Measurements from ENCODE around the gene TRMT61B. TPM values are rescaled to one million over a fixed set of nuclear protein-coding genes. Genes with fewer than 3 reads are reported as not detected.

Gene TRMT61B
- total RNA-seq, 1 donor from 2014 or later: 17.5 TPM

GRCh38 chr2:28901841-28902240 lies 31.7 kb upstream of the TRMT61B start:
- Mint-ChIP-seq H3K9me3 (ENCODE audit: unreplicated experiment) (no peaks in the 10 kb centered on the region), H3K27ac (ENCODE audit: unreplicated experiment) (no peak overlapping the region), H3K4me3 (ENCODE audit: unreplicated experiment) (no peak overlapping the region), H3K27me3 (ENCODE audit: unreplicated experiment) (no peaks in the 10 kb centered on the region), H3K36me3 (ENCODE audit: unreplicated experiment) (no peaks in the 10 kb centered on the region), H3K4me1 (ENCODE audit: low read depth, unreplicated experiment) (peaks cover 7% of the 10 kb centered on the region)
- TF ChIP-seq, protein P1, sequence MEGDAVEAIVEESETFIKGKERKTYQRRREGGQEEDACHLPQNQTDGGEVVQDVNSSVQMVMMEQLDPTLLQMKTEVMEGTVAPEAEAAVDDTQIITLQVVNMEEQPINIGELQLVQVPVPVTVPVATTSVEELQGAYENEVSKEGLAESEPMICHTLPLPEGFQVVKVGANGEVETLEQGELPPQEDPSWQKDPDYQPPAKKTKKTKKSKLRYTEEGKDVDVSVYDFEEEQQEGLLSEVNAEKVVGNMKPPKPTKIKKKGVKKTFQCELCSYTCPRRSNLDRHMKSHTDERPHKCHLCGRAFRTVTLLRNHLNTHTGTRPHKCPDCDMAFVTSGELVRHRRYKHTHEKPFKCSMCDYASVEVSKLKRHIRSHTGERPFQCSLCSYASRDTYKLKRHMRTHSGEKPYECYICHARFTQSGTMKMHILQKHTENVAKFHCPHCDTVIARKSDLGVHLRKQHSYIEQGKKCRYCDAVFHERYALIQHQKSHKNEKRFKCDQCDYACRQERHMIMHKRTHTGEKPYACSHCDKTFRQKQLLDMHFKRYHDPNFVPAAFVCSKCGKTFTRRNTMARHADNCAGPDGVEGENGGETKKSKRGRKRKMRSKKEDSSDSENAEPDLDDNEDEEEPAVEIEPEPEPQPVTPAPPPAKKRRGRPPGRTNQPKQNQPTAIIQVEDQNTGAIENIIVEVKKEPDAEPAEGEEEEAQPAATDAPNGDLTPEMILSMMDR (IDR thresholded peaks at IDR 0.05; ENCODE audit: partially characterized antibody, unreplicated experiment): no peak
- DNase-seq: no peak

DNA sequence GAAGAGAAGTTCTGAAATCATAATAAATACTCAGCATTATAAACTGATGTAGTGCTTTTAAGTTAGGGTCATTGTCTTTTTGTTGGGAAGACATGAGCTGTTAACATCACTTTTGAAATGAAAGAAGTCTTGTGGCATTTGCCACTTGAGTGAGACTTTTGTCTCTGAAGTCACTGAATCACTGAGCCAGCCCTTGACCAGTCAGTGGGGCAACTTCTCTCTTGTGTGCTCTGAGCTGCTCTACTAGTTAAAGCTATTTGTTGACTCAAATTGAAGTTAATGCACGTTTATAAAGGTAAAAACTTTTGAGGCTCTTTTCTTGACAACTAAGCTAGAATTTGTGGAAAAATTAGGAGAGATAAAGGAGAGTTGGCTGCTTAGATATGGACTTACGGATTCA lies 31.1 kb upstream of the TRMT61B start:
- no peak for DNase-seq
- Mint-ChIP-seq H3K9me3 (ENCODE audit: unreplicated experiment) (no peaks in the 10 kb centered on the region), H3K4me3 (ENCODE audit: unreplicated experiment) (no peak overlapping the region), H3K27me3 (ENCODE audit: unreplicated experiment) (no peaks in the 10 kb centered on the region), H3K4me1 (ENCODE audit: low read depth, unreplicated experiment) (peaks cover 8% of the 10 kb centered on the region), H3K36me3 (ENCODE audit: unreplicated experiment) (no peaks in the 10 kb centered on the region), H3K27ac (ENCODE audit: unreplicated experiment) (no peak overlapping the region)
- TF ChIP-seq, protein P1 (IDR thresholded peaks at IDR 0.05; ENCODE audit: partially characterized antibody, unreplicated experiment): no peak

GRCh38 chr2:28898048-28898447 lies 27.9 kb upstream of the TRMT61B start:
- TF ChIP-seq, protein P1 (IDR thresholded peaks at IDR 0.05; ENCODE audit: partially characterized antibody, unreplicated experiment): no peak
- peaks cover 3% of the 10 kb centered on the region for H3K9me3 Mint-ChIP-seq (ENCODE audit: unreplicated experiment)
- peaks cover 14% of the 10 kb centered on the region for H3K4me1 Mint-ChIP-seq (ENCODE audit: low read depth, unreplicated experiment)
- no peak overlapping the region for H3K27ac Mint-ChIP-seq (ENCODE audit: unreplicated experiment)
- H3K36me3 Mint-ChIP-seq (ENCODE audit: unreplicated experiment): no peaks in the 10 kb centered on the region
- DNase-seq: no peak
- H3K27me3 Mint-ChIP-seq (ENCODE audit: unreplicated experiment): peaks cover 6% of the 10 kb centered on the region
- no peak overlapping the region for H3K4me3 Mint-ChIP-seq (ENCODE audit: unreplicated experiment)

- Mint-ChIP-seq H3K27me3 (ENCODE audit: unreplicated experiment) (peaks cover 6% of the 10 kb centered on the region), H3K4me1 (ENCODE audit: low read depth, unreplicated experiment) (peaks cover 14% of the 10 kb centered on the region), H3K9me3 (ENCODE audit: unreplicated experiment) (peaks cover 3% of the 10 kb centered on the region), H3K4me3 (ENCODE audit: unreplicated experiment) (peak overlapping the region; percentile 21), H3K27ac (ENCODE audit: unreplicated experiment) (no peak overlapping the region), H3K36me3 (ENCODE audit: unreplicated experiment) (no peaks in the 10 kb centered on the region)
- TF ChIP-seq, protein P1 (IDR thresholded peaks at IDR 0.05; ENCODE audit: partially characterized antibody, unreplicated experiment): no peak
- DNase-seq: no peak
Observed at GRCh38 chr2:28896906-28897305, 26.8 kb upstream of the TRMT61B start.

DNA sequence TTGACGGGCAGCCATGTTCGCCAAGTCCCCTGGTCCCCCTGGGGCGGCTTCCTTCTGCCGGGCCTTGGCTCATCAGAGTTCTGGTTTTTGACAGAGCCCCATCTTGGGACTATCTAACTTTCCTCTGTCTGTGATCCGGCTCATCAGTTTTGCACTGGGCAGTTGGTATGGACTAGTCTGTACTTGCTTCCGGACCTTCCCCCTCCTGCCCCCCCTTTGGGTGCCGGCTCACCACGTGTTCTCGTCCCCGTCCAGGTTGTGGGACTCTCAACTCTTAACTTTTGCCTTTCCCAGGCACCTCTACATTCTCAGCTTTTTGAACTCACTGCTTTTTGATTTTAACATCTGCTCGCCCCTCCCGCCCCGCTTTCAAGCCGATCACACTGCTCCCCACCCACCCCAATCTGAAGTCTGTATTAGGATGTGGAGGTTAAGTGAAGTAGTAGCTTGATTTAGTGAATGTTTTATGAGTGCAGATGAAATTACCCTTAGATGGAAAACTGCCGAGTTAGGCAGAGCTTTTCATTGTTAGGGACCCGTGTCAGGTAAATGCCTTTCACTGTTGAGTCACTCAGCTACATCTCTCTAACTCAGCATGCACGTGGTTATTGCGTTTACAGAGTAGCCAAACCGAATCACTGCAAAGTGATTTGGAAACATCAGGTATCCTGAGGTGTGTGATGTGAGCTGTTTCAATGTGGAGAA lies 25.2 kb upstream of the TRMT61B start:
- Mint-ChIP-seq H3K9me3 (ENCODE audit: unreplicated experiment) (peaks cover 3% of the 10 kb centered on the region), H3K27me3 (ENCODE audit: unreplicated experiment) (peaks cover 6% of the 10 kb centered on the region), H3K27ac (ENCODE audit: unreplicated experiment) (peak overlapping the region; percentile 96), H3K4me3 (ENCODE audit: unreplicated experiment) (peak overlapping the region; percentile 99), H3K36me3 (ENCODE audit: unreplicated experiment) (no peaks in the 10 kb centered on the region), H3K4me1 (ENCODE audit: low read depth, unreplicated experiment) (peaks cover 11% of the 10 kb centered on the region)
- DNase-seq: peak; percentile 69
- TF ChIP-seq, protein P1 (IDR thresholded peaks at IDR 0.05; ENCODE audit: partially characterized antibody, unreplicated experiment): no peak

Data from glutamatergic neuron (in vitro differentiated cells).